ENCODE results near the gene IQCM.

- no peak for TF ChIP-seq CTCF (conservative IDR thresholded peaks at IDR 0.05; ENCODE audit: low read depth, low read length)
- TF ChIP-seq EZH2phosphoT487 (IDR thresholded peaks at IDR 0.05; ENCODE audit: borderline replicate concordance, low read length) = no peak
- TF ChIP-seq EZH2 (IDR thresholded peaks at IDR 0.05; ENCODE audit: low read length, unreplicated experiment) = no peak
Measured at GRCh38 chr4:149553959-149554520, 261.6 kb downstream of the IQCM start.

Data from PC-3 (cell line).